ENCODE measurements around the gene ATXN7L1. TPM values are rescaled to one million over a fixed set of nuclear protein-coding genes. Genes with fewer than 3 reads are reported as not detected.

ATXN7L1 gene
- total RNA-seq, 2 donors from 2014 or later, result 12.6 to 28.1 TPM

GRCh38 chr7:105819559-105819958 lies 56.8 kb downstream of the ATXN7L1 start:
- intact Hi-C loops (cut with DNase I), result no loop called here
- H3K27me3 ChIP-seq (replicated peaks; ENCODE audit: insufficient read depth), result no peaks in the 10 kb centered on the region
- no peaks in the 10 kb centered on the region for H3K4me1 ChIP-seq (replicated peaks)
- no peaks in the 10 kb centered on the region for H3K36me3 ChIP-seq
- no peak overlapping the region for H3K27ac ChIP-seq
- no peak for TF ChIP-seq POLR2A (IDR thresholded peaks at IDR 0.05)
- no peak for DNase-seq (ENCODE audit: low spot score)
- no peak overlapping the region for H3K4me3 ChIP-seq
- H3K9me3 ChIP-seq, result no peaks in the 10 kb centered on the region
- WGBS, result 96% methylated on average over 18 of the region's 18 CpGs

- H3K27me3 ChIP-seq (replicated peaks; ENCODE audit: insufficient read depth), result no peaks in the 10 kb centered on the region
- 88% methylated on average over 6 of the region's 6 CpGs for WGBS
- no peak overlapping the region for H3K27ac ChIP-seq
- H3K9me3 ChIP-seq, result no peaks in the 10 kb centered on the region
- DNase-seq (ENCODE audit: low spot score), result no peak
- TF ChIP-seq POLR2A (IDR thresholded peaks at IDR 0.05) (no peak), CTCF (IDR thresholded peaks at IDR 0.05) (no peak), POLR2AphosphoS5 (IDR thresholded peaks at IDR 0.05) (no peak)
- no peaks in the 10 kb centered on the region for H3K36me3 ChIP-seq
- H3K4me3 ChIP-seq, result no peak overlapping the region
- intact Hi-C loops (cut with DNase I), result no loop called here
- H3K4me1 ChIP-seq (replicated peaks), result no peaks in the 10 kb centered on the region
Observed at GRCh38 chr7:105816954-105817615, 59.3 kb downstream of the ATXN7L1 start.

- Histone ChIP-seq H3K9me3 (no peaks in the 10 kb centered on the region), H3K4me3 (no peak overlapping the region), H3K4me1 (replicated peaks) (no peaks in the 10 kb centered on the region), H3K36me3 (no peaks in the 10 kb centered on the region), H3K27me3 (replicated peaks; ENCODE audit: insufficient read depth) (no peaks in the 10 kb centered on the region), H3K27ac (no peak overlapping the region)
- 58% methylated on average over 5 of the region's 5 CpGs for WGBS
- no peak for DNase-seq (ENCODE audit: low spot score)
- intact Hi-C loops (cut with DNase I), result no loop called here
- TF ChIP-seq CTCF (IDR thresholded peaks at IDR 0.05) (no peak), POLR2AphosphoS5 (IDR thresholded peaks at IDR 0.05) (no peak)
Observed at GRCh38 chr7:105816266-105816843, 60.0 kb downstream of the ATXN7L1 start.

GRCh38 chr7:105815576-105815975 lies 60.8 kb downstream of the ATXN7L1 start:
- intact Hi-C loops (cut with DNase I), result no loop called here
- Histone ChIP-seq H3K4me1 (replicated peaks) (no peaks in the 10 kb centered on the region), H3K36me3 (no peaks in the 10 kb centered on the region), H3K9me3 (no peaks in the 10 kb centered on the region), H3K27me3 (replicated peaks; ENCODE audit: insufficient read depth) (no peaks in the 10 kb centered on the region), H3K27ac (no peak overlapping the region), H3K4me3 (no peak overlapping the region)
- 62% methylated on average over 6 of the region's 6 CpGs for WGBS
- TF ChIP-seq CTCF (IDR thresholded peaks at IDR 0.05), result no peak
- no peak for TF ChIP-seq POLR2A (IDR thresholded peaks at IDR 0.05)
- TF ChIP-seq POLR2AphosphoS5 (IDR thresholded peaks at IDR 0.05), result no peak
- no peak for DNase-seq (ENCODE audit: low spot score)

GRCh38 chr7:105814481-105814880 lies 61.9 kb downstream of the ATXN7L1 start:
- no peak for TF ChIP-seq POLR2AphosphoS5 (IDR thresholded peaks at IDR 0.05)
- TF ChIP-seq CTCF (IDR thresholded peaks at IDR 0.05), result no peak
- no peak for TF ChIP-seq POLR2A (IDR thresholded peaks at IDR 0.05)
- Histone ChIP-seq H3K36me3 (no peaks in the 10 kb centered on the region), H3K4me3 (no peak overlapping the region), H3K4me1 (replicated peaks) (no peaks in the 10 kb centered on the region), H3K27me3 (replicated peaks; ENCODE audit: insufficient read depth) (no peaks in the 10 kb centered on the region), H3K27ac (no peak overlapping the region), H3K9me3 (no peaks in the 10 kb centered on the region)
- DNase-seq (ENCODE audit: low spot score), result no peak
- intact Hi-C loops (cut with DNase I), result no loop called here

Data from prostate gland (tissue), 2 donors.